Neural progenitor cell (in vitro differentiated cells): ENCODE results near the gene ABCC1. TPM values are rescaled to one million over a fixed set of nuclear protein-coding genes. Genes with fewer than 3 reads are reported as not detected.

ENCODE experiments used
- DNase-seq: peaks from one replicate; pipeline ENCODE4 v3.0.0-alpha.2; 2016; ENCODE audit warnings: low spot score
- H2AFZ ChIP-seq: fragments of 200-600 bp; sonication (generic); replicated peaks from 2 replicates; pipeline ENCODE4 v1.6.1; 2016; ENCODE audit warnings: antibody characterized with exemption
- H3F3A ChIP-seq: fragments of 200-600 bp; sonication (generic); 2 replicates; pipeline ENCODE4 v1.6.1; 2016; ENCODE audit warnings: antibody characterized with exemption, low read depth
- H3K27ac ChIP-seq: fragments of 200-600 bp; sonication (generic); 2 replicates; pipeline ENCODE4 v1.5.1; 2016; ENCODE audit warnings: mild to moderate bottlenecking
- H3K27me3 ChIP-seq: fragments of 200-600 bp; sonication (generic); 2 replicates; pipeline ENCODE4 v1.6.1; 2016; ENCODE audit warnings: mild to moderate bottlenecking, moderate library complexity
- H3K36me3 ChIP-seq: fragments of 200-600 bp; sonication (generic); 2 replicates; pipeline ENCODE4 v1.5.1; 2016
- H3K4me1 ChIP-seq: fragments of 200-600 bp; sonication (generic); 2 replicates; pipeline ENCODE4 v1.6.1; 2016; ENCODE audit warnings: mixed run types
- H3K4me2 ChIP-seq: fragments of 200-600 bp; sonication (generic); 2 replicates; pipeline ENCODE4 v1.6.1; 2016
- H3K4me3 ChIP-seq: fragments of 200-600 bp; sonication (generic); 2 replicates; pipeline ENCODE4 v1.5.1; 2016
- H3K79me2 ChIP-seq: fragments of 200-600 bp; sonication (generic); 2 replicates; pipeline ENCODE4 v1.6.1; 2016; ENCODE audit warnings: low read depth
- H3K9ac ChIP-seq: fragments of 200-600 bp; sonication (generic); 2 replicates; pipeline ENCODE4 v1.6.1; 2016
- H3K9me3 ChIP-seq: fragments of 200-600 bp; sonication (generic); 2 replicates; pipeline ENCODE4 v1.5.1; 2016; ENCODE audit warnings: low read depth
- H4K20me1 ChIP-seq: fragments of 200-600 bp; sonication (generic); 2 replicates; pipeline ENCODE4 v1.6.1; 2016; ENCODE audit warnings: low read depth
- H3K27ac Mint-ChIP-seq: 3 replicates; pipeline ENCODE4 v1.8.0; 2021; ENCODE audit warnings: mixed read lengths
- H3K27me3 Mint-ChIP-seq: 2 replicates; pipeline ENCODE4 v1.8.0; 2022; ENCODE audit warnings: low read depth, mild to moderate bottlenecking, inconsistent platforms, moderate library complexity, mixed read lengths; ENCODE audit not compliant: insufficient read depth
- H3K36me3 Mint-ChIP-seq: 3 replicates; pipeline ENCODE4 v1.8.0; 2021; ENCODE audit warnings: mixed read lengths
- H3K4me1 Mint-ChIP-seq: 3 replicates; pipeline ENCODE4 v1.8.0; 2021; ENCODE audit warnings: mixed read lengths
- H3K4me3 Mint-ChIP-seq: 3 replicates; pipeline ENCODE4 v1.8.0; 2021; ENCODE audit warnings: mild to moderate bottlenecking, moderate library complexity, mixed read lengths
- H3K9me3 Mint-ChIP-seq: 3 replicates; pipeline ENCODE4 v1.8.0; 2020; ENCODE audit warnings: mixed read lengths
- EZH2 ChIP-seq: fragments of 200-600 bp; sonication (generic); IDR thresholded peaks from 2 replicates; pipeline ENCODE4 v1.6.1; 2017; ENCODE audit warnings: antibody characterized with exemption, mild to moderate bottlenecking, moderate library complexity
- EZH2phosphoT487 ChIP-seq: fragments of 200-600 bp; sonication (generic); IDR thresholded peaks from 2 replicates; pipeline ENCODE4 v1.6.1; 2017; ENCODE audit warnings: antibody characterized with exemption
- total RNA-seq: library from RNA; depleted of rRNA; stranded (reverse); fragments of >200 nt; gene quantifications from 2 replicates; pipeline ENCODE4 v1.2.3, GENCODE V29; 2015; ENCODE audit warnings: low replicate concordance
- TF ChIP-seq, protein P1 (sequence below): fragments of 200-600 bp; sonication (generic); IDR thresholded peaks from 2 replicates; pipeline ENCODE4 v1.5.1; 2017; ENCODE audit warnings: antibody characterized with exemption, mild to moderate bottlenecking

ABCC1 gene
- total RNA-seq, 1 donor from 2014 or later: 17.5 TPM

DNA sequence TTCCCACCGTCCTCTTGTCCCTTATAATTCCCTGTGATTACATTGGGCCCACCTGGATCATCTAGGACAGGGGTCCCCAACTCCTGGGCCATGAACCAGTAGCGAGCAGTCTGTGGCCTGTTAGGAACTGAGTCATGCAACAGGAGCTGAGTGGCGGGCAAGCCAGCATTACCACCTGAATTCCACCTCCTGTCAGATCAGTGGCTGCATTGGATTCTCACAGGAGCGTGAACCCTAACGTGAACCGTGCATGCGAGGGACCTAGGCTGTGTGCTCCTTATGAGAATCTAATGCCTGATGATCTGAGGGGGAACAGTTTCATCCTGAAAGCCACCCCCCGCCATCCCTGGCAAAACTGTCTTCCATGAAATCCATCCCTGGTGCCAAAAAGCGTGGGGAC lies 36.8 kb downstream of the ABCC1 start:
- Histone ChIP-seq H3F3A (peaks cover 31% of the 10 kb centered on the region), H3K79me2 (peaks cover 59% of the 10 kb centered on the region), H3K4me1 (peaks cover 29% of the 10 kb centered on the region), H3K27ac (no peak overlapping the region), H2AFZ (no peak overlapping the region), H3K27me3 (peaks cover 6% of the 10 kb centered on the region), H3K4me3 (no peak overlapping the region), H3K9me3 (peaks cover 8% of the 10 kb centered on the region), H3K4me2 (no peak overlapping the region), H4K20me1 (peaks cover 80% of the 10 kb centered on the region), H3K36me3 (no peaks in the 10 kb centered on the region), H3K9ac (no peak overlapping the region)
- peaks cover 14% of the 10 kb centered on the region for H3K9me3 Mint-ChIP-seq
- H3K4me1 Mint-ChIP-seq: peaks cover 33% of the 10 kb centered on the region
- peaks cover 10% of the 10 kb centered on the region for H3K36me3 Mint-ChIP-seq
- no peak overlapping the region for H3K4me3 Mint-ChIP-seq
- TF ChIP-seq EZH2 (no peak), EZH2phosphoT487 (no peak)
- TF ChIP-seq, protein P1, sequence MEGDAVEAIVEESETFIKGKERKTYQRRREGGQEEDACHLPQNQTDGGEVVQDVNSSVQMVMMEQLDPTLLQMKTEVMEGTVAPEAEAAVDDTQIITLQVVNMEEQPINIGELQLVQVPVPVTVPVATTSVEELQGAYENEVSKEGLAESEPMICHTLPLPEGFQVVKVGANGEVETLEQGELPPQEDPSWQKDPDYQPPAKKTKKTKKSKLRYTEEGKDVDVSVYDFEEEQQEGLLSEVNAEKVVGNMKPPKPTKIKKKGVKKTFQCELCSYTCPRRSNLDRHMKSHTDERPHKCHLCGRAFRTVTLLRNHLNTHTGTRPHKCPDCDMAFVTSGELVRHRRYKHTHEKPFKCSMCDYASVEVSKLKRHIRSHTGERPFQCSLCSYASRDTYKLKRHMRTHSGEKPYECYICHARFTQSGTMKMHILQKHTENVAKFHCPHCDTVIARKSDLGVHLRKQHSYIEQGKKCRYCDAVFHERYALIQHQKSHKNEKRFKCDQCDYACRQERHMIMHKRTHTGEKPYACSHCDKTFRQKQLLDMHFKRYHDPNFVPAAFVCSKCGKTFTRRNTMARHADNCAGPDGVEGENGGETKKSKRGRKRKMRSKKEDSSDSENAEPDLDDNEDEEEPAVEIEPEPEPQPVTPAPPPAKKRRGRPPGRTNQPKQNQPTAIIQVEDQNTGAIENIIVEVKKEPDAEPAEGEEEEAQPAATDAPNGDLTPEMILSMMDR: no peak
- H3K27me3 Mint-ChIP-seq: peaks cover 4% of the 10 kb centered on the region
- DNase-seq: no peak
- H3K27ac Mint-ChIP-seq: no peak overlapping the region

- Histone ChIP-seq H3K9ac (no peak overlapping the region), H3K27me3 (peaks cover 6% of the 10 kb centered on the region), H3K27ac (no peak overlapping the region), H3K4me2 (peak overlapping the region; percentile 74), H3K4me1 (peaks cover 29% of the 10 kb centered on the region), H3K36me3 (no peaks in the 10 kb centered on the region), H4K20me1 (peaks cover 95% of the 10 kb centered on the region), H3K79me2 (peaks cover 64% of the 10 kb centered on the region), H3F3A (peaks cover 31% of the 10 kb centered on the region), H3K9me3 (no peaks in the 10 kb centered on the region), H3K4me3 (no peak overlapping the region), H2AFZ (no peak overlapping the region)
- no peak overlapping the region for H3K4me3 Mint-ChIP-seq
- peaks cover 39% of the 10 kb centered on the region for H3K4me1 Mint-ChIP-seq
- H3K27ac Mint-ChIP-seq: peak overlapping the region; percentile 0
- H3K9me3 Mint-ChIP-seq: no peaks in the 10 kb centered on the region
- peak; percentile 16 for DNase-seq
- H3K36me3 Mint-ChIP-seq: peaks cover 3% of the 10 kb centered on the region
- H3K27me3 Mint-ChIP-seq: peaks cover 8% of the 10 kb centered on the region
- TF ChIP-seq, protein P1: no peak
Measured at GRCh38 chr16:15988268-15989013, 39.0 kb downstream of the ABCC1 start.

- Histone ChIP-seq H3F3A (peaks cover 31% of the 10 kb centered on the region), H3K9ac (no peak overlapping the region), H3K4me2 (no peak overlapping the region), H3K27ac (no peak overlapping the region), H3K79me2 (peaks cover 58% of the 10 kb centered on the region), H3K4me1 (peaks cover 23% of the 10 kb centered on the region), H3K4me3 (no peak overlapping the region), H3K9me3 (no peaks in the 10 kb centered on the region), H3K36me3 (no peaks in the 10 kb centered on the region), H2AFZ (no peak overlapping the region), H4K20me1 (peaks cover 99% of the 10 kb centered on the region), H3K27me3 (peaks cover 6% of the 10 kb centered on the region)
- H3K27ac Mint-ChIP-seq: no peak overlapping the region
- no peak for DNase-seq
- peaks cover 37% of the 10 kb centered on the region for H3K4me1 Mint-ChIP-seq
- no peaks in the 10 kb centered on the region for H3K36me3 Mint-ChIP-seq
- peaks cover 10% of the 10 kb centered on the region for H3K27me3 Mint-ChIP-seq
- no peak for TF ChIP-seq EZH2phosphoT487
- no peak for TF ChIP-seq EZH2
- TF ChIP-seq, protein P1: no peak
- H3K4me3 Mint-ChIP-seq: no peak overlapping the region
- H3K9me3 Mint-ChIP-seq: no peaks in the 10 kb centered on the region
Measured at GRCh38 chr16:15990902-15991301, 41.5 kb downstream of the ABCC1 start.
